ENCODE results near the gene DPP6.

DPP6 gene

DNA sequence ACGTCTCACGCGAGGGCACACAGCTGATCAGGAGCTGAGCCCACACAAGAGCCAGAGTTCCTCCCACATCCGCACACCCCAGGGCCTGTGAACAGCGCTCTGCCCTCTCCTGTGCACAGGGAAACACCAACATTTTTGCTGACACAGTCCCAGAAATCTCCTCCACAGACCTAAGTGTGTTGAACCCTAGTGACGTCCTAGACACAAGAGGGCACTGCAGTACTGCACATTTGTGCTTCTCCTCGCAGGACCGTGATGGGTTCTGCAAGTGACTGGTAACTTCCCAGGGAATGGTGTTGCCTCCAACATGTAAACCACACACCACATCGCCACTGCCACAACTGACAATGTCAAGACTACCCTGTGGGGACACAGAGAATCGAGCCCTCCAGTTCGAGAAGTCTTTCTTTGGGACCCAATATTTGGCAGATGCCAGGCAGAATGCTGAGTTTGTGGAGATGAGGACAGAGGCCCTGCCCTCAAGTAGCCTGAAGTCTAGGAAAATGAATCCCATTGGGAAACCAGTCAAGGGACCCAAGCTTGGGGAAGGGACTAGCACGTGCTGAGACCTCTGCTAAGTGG is 780.5 kb downstream of the DPP6 start:
- DNase-seq (ENCODE audit: low read depth) = no peak

DNA sequence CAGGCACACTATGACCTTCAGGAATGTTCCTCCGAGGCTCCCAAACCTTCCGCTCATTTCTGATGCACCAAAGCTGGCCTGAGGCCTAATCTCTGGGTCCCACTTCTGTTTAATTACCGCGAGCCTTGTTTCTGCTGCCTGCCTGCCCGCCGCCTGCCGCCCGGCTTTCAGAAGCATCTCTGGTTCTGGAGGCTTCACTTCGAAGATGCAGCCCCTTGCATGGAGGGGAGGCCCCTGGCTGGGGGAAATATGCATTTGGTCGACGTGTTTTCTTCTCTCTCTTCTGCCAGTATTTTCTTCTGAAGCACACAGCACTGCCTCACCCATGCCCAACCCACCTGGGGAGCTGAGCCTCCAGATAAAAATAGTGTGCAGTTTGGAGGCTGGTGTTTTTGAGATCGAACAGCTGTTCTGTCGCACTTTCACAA is 783.8 kb downstream of the DPP6 start:
- no peak for DNase-seq (ENCODE audit: low read depth)

DNA sequence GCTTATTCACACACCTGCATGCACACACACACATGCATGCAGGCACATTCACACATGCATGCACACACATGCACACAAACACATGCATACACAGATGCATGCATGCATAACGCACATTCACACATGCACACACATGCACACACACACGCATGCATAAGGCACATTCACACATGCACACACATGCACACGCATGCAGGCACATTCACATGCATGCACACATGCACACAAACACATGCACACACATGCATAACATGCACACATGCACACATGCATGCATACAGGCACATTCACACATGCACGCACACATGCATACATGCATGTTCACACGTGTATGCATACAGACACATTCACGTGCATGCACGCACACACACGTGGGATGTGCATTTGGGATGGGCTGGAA is 784.9 kb downstream of the DPP6 start:
- no peak for DNase-seq (ENCODE audit: low read depth)

DNA sequence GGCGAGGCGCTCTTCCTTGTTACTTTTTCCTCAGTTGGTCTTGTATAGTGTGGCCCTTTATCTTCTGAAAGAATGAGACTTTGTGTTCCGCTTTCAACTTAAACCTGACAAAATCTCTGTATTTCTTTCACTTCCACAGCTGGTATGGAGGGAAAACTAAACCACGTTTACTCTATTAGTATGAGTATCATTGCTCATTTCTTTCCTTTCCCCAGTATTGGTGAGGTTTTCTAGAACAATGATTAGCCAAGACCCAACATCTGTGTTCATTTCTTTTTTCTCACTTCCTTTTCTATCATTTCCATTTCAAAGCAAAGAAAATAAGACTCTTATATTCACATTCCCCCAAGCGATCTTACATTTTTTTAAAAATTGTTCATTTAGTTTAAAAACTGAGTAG is 785.4 kb downstream of the DPP6 start:
- no peak for DNase-seq (ENCODE audit: low read depth)

DNA sequence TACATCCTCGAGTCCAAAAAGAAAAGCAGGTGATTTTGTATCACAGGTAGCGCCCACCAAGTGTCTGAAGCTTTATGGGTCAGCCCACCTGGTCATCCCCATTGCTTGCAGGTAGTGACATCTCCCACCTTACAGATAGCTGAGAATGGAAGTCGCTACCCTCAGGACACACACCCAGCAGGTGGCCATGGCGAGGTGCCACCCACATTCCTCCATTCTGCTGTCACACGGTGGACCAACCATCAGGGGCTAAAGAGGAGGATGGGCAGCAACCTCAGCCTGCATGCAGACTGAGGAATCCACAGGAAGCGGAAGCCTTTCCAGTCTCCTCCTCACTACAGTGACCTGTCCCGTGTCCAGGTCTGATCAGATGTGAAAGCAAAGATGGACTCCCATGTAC is 787.9 kb downstream of the DPP6 start:
- no peak for DNase-seq (ENCODE audit: low read depth)

DNA sequence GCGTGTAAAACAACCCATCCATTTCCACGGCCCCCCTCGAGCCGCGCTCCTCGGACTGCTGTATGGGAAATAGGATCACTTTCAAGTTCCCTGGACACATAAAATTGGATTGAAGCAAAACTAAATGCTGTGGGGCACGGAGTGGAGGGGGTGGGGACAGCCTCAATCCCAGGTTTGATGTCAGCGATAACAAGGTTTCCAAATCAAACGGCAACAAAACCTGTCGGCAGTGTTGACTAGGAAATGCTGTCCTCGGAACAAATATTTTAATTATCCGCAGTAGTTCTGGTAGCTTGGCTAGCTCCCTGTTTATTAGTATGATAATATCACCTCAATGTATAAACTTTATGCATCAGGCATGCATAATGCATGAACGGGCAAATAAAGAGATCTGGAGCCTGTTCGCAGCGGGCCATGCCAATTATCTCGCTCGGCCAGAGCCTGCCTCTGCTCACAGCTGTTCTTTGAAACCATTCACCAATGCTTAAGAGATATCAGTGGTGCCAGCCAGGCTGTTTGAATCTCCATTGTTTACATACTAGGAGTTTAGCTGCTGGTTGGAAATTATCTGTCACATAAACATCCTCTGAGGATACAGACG is 789.6 kb downstream of the DPP6 start:
- DNase-seq (ENCODE audit: low read depth) = no peak

DNA sequence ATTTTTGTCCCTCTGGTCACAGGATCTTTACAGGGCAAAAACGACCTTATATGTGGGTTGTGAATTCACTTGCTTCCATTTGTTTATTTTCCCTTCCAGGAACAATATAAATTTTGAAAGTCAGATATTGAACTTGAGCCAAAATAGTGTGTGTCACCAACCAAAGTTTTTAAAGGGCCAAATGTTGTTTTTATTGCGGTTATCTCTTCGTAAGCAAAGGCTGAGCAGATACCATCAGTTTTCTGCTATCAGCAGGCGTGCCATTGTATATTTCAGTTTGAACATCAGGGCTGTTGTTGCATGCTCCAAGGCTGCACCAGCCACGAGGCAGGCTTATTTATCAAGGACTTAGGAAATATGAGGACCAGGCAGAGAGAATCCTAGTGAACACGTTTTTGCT is 790.4 kb downstream of the DPP6 start:
- DNase-seq (ENCODE audit: low read depth) = no peak

DNA sequence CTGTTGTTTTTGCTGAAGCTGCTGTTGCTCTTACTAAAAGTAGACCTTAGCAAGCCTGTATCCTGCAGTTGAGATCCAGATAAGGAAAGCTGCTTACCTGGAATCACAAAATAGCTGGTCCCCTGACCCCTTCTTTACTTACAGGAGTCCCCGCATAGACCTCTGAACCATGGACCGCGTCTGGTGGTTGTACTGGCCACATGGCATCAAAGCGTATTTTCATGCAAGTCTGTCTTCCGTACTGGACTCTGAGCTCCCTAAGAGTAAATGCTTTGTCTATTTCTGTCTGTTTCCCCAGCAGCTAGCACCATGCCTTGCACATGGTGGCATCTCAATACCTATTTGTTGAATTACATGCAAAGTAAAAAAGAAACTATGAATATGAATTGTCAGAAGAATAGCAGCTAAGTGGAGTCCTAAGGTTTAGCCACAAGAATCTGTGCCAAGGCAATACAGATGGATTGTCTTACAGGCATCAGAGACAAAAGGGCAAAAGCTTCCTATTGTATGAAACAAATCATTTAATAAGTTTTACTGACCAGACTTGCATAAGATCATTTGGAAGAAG is 791.6 kb downstream of the DPP6 start:
- no peak for DNase-seq (ENCODE audit: low read depth)

DNA sequence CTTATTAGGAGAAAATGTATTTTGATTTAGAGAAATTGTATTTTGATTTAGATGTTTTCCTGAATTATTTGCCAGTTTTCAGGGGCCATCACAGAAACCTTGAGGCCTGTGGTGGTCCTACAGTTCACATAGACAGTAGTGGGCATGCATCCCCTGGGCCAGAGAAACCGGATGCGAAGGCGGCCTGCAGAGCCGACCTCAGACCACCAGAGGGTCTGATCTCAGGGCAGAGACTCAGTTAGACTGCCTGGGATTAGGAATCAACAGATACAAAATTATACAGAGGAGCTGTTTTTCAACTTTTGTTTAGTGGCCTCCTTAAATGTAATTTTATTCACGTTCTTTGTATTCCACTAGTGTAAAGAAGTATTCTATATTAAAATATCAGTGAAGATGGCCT is 792.3 kb downstream of the DPP6 start:
- DNase-seq (ENCODE audit: low read depth) = no peak

DNA sequence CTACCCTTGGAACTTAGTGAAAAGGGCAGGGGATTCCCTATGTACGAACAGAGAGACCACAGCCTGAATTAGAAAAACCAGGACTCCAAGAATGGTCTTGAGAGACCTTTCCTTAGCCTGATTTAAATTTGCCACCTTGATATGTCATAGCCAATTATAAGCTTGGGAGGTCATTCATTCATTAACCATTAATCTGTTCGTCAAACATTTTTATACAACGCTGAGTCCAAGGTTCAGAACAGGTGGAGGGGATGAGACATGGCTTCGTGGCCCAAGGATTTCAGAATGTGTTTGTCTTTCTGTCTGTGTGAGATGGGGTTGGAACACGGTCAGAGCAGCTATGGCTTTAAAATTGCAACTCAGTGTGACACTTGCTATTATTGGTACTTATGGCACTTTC is 792.8 kb downstream of the DPP6 start:
- DNase-seq (ENCODE audit: low read depth) = no peak

DNA sequence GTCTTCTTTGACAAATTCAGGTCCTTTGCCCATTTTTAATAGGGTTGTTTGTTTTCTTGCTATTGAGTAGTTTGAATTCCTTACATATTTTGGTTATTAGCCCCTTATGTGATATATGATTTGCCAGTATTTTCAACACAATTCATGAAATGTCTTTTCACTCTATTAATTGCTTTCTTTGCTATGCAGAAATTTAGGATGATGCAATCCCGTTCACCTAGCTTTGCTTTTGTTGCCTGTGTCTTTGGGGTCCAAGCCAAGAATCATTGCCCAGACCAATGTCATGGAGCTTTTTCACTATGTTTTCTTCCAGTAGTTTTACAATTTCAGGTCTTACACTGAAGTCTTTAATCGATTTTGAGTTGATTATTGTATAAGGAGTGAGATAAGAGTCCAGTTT is 796.3 kb downstream of the DPP6 start:
- no peak for DNase-seq (ENCODE audit: low read depth)

DNA sequence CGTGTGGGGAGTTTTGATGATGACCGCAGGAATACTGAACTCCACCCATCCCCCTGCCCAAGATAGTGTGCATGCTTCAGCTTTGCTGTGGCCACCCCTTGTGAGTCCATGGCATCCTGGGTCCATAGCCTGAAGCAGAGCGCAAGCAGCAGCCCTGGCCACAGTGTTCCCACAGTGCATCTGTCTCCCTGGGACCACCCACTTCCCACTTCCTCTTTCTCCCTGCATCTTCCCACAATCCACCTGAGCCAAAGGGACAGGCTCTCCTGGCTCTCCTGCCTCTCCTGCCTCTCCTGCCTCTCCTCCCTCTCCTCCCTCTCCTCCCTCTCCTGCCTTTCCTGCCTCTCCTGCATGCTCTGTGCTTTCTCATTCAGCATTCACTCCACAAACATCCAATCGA is 800.0 kb downstream of the DPP6 start:
- DNase-seq (ENCODE audit: low read depth) = no peak

DNA sequence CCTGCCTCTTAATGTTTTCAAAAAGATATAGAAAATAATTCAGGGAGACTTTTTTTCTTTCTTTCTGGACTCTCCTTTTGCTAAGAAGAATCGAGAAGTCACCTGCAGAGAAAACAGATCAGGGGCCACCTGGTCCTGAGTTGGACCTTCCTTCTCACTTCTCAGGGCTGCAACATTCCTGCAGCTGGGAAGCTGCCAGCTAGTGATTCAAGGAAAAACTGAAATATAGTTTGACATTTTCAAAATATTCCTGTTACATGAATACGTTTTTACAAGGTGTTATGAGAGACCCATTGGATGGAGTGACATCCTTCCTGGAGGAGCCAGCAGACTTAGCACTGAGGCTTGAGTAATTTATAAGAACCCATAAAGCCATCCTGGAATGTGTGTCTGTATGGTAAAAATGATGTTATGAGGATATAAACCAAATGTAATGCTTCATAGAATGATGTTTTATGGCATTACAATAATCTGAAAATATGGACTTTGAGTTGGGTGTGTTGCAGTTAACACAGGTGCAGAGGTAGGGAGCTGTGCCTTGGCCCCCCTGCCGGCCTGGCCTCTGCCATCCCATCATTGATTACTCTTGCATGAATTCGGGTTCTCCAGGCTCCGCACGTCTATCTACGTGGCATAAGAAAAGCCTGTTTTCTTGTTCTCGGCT is 801.0 kb downstream of the DPP6 start:
- DNase-seq (ENCODE audit: low read depth) = no peak

DNA sequence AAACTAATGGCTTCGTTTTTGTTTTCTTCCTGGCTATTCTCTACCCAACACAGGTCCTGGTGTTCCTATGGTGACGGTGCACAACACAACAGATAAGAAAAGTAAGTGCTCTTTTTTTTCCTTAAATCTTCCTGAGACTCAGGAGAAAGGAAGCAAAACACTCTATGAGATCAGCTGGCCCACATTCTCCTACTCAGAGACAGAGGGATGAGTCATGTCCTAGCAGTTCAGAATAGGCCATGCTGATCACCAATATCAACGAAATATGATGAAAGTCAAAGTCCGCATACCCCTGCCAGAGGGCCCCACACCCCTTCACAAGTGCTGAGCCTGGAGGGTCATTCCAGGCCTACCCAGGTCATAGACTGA is 801.5 kb downstream of the DPP6 start:
- no peak for DNase-seq (ENCODE audit: low read depth)

DNA sequence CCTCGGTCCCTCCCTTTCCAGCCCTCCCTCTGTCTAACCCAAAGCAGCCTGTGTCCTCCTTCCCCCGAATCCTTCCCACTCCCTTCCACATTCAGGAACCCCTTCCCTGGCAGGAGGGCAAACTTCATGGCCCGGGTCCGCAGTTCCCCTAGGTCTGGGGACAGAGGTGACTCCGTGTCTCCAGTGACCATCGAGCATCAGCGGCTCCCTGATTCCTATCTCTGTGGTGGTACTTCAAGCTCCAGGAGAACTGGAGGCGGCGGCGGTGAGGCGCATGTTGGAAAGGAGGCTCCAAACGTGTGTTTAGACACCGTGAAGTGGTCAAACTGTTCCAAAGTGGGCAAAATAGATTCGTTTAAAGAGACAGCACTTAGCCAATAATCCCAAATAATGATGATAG is 802.6 kb downstream of the DPP6 start:
- no peak for DNase-seq (ENCODE audit: low read depth)

DNA sequence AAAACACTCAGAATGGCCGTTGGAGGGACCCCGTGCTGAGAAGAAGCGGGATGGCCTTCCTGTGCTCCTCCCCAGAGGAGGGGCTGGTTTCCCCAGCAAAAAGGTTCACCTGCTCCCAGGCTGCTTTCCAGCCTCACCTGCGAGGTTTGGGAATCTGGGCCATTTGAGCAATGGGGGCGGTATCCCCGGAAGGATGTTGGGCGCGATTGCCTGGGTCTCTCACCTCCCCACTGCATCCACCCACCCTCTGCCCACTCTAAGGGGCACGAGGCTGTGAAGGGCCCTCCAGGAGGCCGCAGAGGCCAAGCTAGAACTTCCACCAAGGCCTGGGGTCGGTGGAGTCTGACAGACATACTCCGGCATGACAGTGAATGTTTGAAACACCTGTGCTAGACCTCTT is 803.2 kb downstream of the DPP6 start:
- no peak for DNase-seq (ENCODE audit: low read depth)

DNA sequence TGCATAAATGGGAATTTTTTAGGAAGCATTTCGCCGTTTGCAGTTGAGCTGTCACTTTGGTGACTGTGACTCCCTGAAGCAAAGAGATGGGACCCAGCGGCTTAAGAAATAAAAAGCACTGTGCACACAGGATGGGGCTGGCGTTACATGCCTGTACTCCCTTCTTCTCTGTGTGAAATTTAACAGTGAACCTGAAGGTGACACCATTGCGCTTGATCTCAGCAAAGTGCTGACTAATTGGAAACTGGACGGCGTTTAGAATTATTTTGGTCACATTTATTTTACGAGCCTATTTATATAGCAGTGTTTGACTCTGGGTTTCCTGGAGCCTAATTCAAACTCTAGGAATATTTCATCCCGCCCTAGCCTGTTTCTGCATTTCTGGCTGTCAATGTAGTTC is 804.5 kb downstream of the DPP6 start:
- no peak for DNase-seq (ENCODE audit: low read depth)

DNA sequence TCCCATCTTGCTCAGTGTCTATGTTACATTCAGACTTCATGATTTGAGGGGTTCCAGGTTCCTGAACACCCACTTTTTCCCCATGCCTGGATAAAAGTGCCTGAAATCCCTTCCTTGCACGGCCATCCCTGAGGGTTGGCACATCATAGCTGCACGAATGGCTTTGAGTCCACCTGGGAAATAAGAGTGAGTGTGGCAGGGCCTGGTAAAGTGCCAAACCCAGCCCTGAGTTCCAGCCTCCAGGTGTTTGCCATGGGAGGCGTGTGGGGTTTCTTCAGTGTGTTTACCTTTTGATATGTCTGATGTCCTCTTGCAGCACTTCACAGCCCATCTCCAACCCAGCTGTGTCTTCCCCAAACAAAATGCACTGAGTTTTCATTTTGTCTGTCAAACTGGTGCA is 805.0 kb downstream of the DPP6 start:
- no peak for DNase-seq (ENCODE audit: low read depth)

DNA sequence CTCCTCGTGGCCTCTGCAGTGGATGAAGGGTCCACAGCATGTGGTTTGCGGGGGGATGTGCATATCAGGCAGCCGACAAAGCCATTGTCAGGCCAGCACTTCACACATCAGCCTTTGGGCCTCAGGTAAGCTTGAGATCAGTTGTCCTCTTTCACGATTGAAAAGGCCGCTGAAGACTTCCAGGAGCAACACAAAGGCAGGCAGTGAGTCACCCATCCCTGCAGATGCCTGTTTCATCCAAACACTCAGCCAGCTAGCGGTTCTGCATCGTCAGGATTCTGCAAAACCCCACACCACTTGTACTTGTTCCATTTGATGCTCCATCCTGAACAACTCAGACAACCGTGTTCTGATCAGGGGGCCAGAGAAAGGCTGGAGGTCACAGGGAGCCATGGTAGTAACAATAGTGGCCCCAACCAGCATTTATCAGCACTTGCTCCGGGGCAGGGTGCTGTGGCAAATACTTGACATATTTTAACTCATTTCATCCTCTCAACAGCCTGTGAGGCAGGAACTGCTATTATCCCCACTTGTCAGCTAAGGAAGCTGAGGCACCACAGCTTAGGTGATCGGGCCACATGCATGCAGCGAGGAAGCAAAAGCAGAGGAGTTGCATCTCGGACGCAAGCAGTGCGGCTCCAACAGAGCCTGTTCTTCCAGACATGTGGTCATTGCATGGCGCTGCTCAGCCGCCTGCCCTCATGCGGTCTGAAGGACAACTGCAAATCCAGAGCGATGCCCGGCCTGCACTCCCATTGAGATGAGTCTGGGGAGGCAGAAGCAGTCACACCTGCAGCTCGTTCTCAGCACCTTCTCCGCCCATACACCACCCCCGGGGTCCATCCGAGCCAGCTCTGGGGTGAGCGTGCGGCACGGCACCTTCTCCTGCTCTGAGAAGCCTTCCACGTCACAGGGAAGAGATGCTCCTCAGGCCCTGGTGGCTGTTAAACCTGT is 805.8 kb downstream of the DPP6 start:
- DNase-seq (ENCODE audit: low read depth) = no peak

DNA sequence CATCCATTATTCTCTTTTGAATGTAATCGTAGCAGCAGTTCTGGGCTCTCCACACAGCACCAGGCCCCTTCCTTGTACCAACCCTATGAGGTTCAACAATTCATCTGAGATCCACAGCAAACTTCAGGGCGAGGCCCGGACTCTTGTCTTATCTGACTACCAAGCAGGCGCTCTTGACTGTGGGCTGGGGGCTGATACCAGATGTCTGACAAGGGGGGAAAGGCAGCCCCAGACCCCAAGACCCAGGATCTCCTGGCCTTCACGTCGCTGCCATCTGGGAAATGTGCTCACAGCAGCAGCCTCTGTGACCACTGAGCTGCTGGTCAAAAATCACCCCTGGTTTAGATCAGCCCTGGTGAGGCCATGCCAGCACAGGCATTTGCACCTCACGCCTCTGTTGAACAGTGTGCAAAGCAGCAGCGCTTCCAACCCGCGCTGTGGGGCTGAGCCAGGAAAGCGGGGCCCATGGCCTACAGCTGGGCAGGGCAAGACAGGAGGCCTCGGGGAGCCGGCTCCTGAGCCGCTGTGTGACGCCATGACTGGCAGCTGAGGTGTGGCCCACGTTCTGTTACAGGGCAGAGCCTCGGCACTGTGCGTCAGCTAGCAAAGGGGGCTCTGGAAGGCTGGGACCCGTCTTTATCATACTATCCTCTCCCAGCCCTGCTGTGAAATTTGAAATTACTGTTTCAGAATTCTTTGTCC is 806.8 kb downstream of the DPP6 start:
- no peak for DNase-seq (ENCODE audit: low read depth)

DNA sequence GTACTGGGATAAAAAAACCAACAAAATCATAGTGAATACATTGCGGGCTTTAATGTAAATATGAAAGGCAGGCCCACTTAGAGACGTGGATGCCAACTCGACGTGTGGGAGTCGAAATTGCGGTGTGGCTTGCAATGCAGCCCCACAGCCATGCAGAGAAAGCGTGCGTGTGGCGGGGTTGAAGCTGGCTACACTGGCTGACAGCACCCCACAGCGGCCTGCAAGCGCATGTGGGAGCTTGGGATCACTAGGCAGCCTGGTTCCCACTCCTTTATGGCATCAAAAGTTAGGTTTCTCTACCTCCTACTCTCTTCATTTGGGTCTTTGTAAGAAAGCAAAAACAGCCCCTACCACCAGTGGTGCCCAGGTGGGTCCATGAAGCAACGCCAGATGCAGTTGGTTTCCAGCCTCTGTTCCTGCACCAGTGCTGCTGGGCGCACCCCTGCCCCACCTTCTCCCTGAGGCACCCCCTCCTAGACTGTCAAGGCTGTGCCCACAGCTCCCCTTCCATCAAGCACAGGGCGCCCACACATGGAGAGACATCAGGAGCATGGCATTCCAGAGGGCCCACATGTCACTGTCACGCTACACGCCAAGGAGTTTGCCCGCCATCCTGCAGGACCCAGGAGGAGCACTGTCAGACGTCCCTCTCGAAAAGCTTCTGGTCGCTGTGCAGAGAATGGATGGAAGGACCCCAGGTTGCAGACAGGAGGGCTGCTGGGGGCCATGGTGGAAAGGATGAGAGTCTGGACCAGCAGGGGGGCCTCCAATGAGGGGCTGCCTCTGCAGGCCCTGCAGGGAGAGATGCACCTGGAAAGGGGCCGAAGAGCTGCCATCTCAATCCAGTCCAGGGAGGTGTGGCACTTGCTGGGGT is 807.8 kb downstream of the DPP6 start:
- DNase-seq (ENCODE audit: low read depth) = no peak

Measured in activated T-helper 9 cell treated with anti-CD3 and anti-CD28 coated beads, Interleukin-2, amount 50 U/mL, for 16 hours (primary cell).